ENCODE measurements around the gene FIBCD1. TPM values are rescaled to one million over a fixed set of nuclear protein-coding genes. Genes with fewer than 3 reads are reported as not detected.

FIBCD1 gene
- polyA plus RNA-seq, 1 donor (not counting 4 experiments of a cell fraction or from before 2014, with no cell fraction given) = 0.79 TPM

DNA sequence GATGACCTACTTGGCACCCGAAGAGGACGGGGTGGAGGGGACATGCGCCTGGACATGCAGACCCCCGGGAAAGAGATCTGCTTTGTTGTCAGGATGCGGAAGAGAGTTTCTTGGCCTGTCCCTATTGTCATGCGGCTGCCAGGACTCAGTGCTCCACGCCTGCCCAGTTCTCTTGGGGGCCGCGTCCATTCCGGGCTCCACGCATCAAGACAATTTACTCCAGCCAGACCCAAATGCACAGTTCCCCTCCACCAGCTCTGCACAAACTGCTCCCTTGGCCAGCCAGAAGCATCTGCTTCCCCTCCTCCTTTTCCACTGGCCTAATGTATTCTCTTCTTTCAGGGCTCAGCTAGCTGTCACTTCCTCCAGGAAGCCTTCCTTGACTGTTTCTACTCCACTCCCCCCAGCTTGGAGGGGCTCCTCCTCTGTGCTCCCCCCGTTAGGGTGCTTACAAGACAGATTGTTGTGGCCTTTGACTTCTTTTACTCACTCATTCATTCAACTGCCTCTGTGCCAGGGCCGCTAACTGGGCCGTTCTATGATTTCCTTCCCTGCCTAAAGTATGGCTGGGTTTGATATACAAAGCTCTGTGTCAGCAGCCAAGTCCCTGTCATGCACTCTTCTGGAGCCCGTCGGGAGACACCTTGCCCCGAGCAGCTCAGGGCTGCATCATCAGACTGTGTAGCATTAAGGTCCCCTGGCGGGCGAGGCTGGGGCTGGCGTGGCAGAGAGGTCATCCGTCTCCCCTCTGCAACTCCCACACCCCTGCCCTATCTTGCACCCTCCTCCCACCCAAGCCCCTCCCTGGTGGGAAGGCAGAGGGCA lies 6.6 kb downstream of the FIBCD1 start:
- Histone ChIP-seq H3K9ac (ENCODE audit: control insufficient read depth, extremely low read depth, insufficient read depth, low read length) (peak overlapping the region; percentile 9), H3K27me3 (ENCODE audit: control insufficient read depth, extremely low read depth, insufficient read depth, low read length) (peaks cover 33% of the 10 kb centered on the region), H3K4me1 (ENCODE audit: control insufficient read depth, extremely low read depth, insufficient read depth, low read length) (peaks cover 55% of the 10 kb centered on the region), H3K79me2 (ENCODE audit: control insufficient read depth, insufficient read depth, low read length) (no peaks in the 10 kb centered on the region), H3K9me3 (ENCODE audit: control insufficient read depth, low read depth, low read length) (no peaks in the 10 kb centered on the region), H4K20me1 (ENCODE audit: control insufficient read depth, extremely low read depth, insufficient read depth, low read length) (no peaks in the 10 kb centered on the region), H3K36me3 (ENCODE audit: control insufficient read depth in 2 of 2, extremely low read depth in 1 of 2, insufficient read depth in 2 of 2, low read length in 2 of 2) (no peaks in the 10 kb centered on the region), H3K4me3 (ENCODE audit: control insufficient read depth in 2 of 3, extremely low read depth in 1 of 3, insufficient read depth in 2 of 3, low read depth in 1 of 3, low read length in 3 of 3) (peak overlapping the region in 2 of 3 experiments; percentile 27 to 40), H3K27ac (ENCODE audit: control insufficient read depth, insufficient read depth, low read length) (no peak overlapping the region), H3K4me2 (ENCODE audit: control insufficient read depth, extremely low read depth, insufficient read depth, low read depth, low read length) (peak overlapping the region; percentile 71), H3K9me1 (ENCODE audit: control insufficient read depth, extremely low read depth, insufficient read depth, low read length) (no peaks in the 10 kb centered on the region), H2AFZ (ENCODE audit: control insufficient read depth, low read length) (no peak overlapping the region)
- FAIRE-seq (no peak), DNase-seq (ENCODE audit: low read depth, low spot score) (no peak)
- peak in 1 of 3 experiments; percentile 17 for TF ChIP-seq CTCF (optimal IDR thresholded peaks at IDR 0.05 in 1 of 3, IDR thresholded peaks at IDR 0.05 in 1 of 3, conservative IDR thresholded peaks at IDR 0.05 in 1 of 3; ENCODE audit: extremely low read depth in 1 of 3, insufficient read depth in 2 of 3, low read length in 3 of 3)
- no peak for TF ChIP-seq EZH2 (IDR thresholded peaks at IDR 0.05; ENCODE audit: low read length)
- dilution Hi-C loops (cut with MboI; ENCODE audit: extremely low pct_ligation_motif_present, low sequenced_read_pairs) = no loop called here

DNA sequence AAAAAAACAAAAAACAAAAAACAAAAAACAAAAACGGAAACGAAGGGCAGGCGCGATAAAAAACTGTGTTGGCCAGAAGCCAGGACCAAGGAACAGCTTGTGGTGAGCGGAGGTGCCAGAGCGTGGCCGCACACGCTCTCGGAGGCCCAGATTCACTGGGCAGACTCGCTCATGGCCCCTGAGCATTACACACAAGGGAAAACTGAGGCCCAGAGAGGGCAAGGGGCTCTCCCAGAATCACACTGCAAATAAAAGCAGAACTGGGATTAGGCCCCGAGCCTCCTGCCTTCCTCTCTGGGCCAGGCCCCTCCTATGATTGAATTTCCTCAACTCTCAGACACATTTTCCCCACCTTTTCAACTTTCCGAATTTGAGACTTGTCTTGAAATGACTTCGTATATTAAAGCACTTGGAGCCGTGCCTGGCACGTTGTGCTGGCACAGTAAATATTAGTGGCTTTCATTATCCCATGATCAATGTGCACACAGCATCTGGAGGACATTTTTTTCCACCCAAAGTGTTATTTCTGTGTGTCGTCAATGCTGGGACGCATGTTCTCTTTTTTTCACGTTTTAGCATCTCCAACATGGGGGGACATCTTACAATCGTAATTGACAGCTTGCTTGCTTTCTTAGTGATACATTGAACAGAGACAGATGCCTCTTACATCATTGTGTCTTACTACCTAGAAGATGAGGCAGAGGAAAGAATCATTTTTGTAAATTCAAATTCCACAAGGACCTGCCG lies 7.4 kb downstream of the FIBCD1 start:
- Histone ChIP-seq H3K9me1 (ENCODE audit: control insufficient read depth, extremely low read depth, insufficient read depth, low read length) (no peaks in the 10 kb centered on the region), H3K4me2 (ENCODE audit: control insufficient read depth, extremely low read depth, insufficient read depth, low read depth, low read length) (peak overlapping the region; percentile 27), H3K79me2 (ENCODE audit: control insufficient read depth, insufficient read depth, low read length) (no peaks in the 10 kb centered on the region), H4K20me1 (ENCODE audit: control insufficient read depth, extremely low read depth, insufficient read depth, low read length) (no peaks in the 10 kb centered on the region), H3K9ac (ENCODE audit: control insufficient read depth, extremely low read depth, insufficient read depth, low read length) (peak overlapping the region; percentile 37), H3K9me3 (ENCODE audit: control insufficient read depth, low read depth, low read length) (no peaks in the 10 kb centered on the region), H2AFZ (ENCODE audit: control insufficient read depth, low read length) (no peak overlapping the region), H3K27ac (ENCODE audit: control insufficient read depth, insufficient read depth, low read length) (no peak overlapping the region), H3K36me3 (ENCODE audit: control insufficient read depth in 2 of 2, extremely low read depth in 1 of 2, insufficient read depth in 2 of 2, low read length in 2 of 2) (no peaks in the 10 kb centered on the region), H3K27me3 (ENCODE audit: control insufficient read depth, extremely low read depth, insufficient read depth, low read length) (peaks cover 32% of the 10 kb centered on the region), H3K4me1 (ENCODE audit: control insufficient read depth, extremely low read depth, insufficient read depth, low read length) (peaks cover 50% of the 10 kb centered on the region), H3K4me3 (ENCODE audit: control insufficient read depth in 2 of 3, extremely low read depth in 1 of 3, insufficient read depth in 2 of 3, low read depth in 1 of 3, low read length in 3 of 3) (no peak overlapping the region)
- DNase-seq (ENCODE audit: low read depth, low spot score) (no peak), FAIRE-seq (no peak)
- dilution Hi-C loops (cut with MboI; ENCODE audit: extremely low pct_ligation_motif_present, low sequenced_read_pairs) = no loop called here
- TF ChIP-seq EZH2 (IDR thresholded peaks at IDR 0.05; ENCODE audit: low read length) (no peak), CTCF (optimal IDR thresholded peaks at IDR 0.05 in 1 of 3, IDR thresholded peaks at IDR 0.05 in 1 of 3, conservative IDR thresholded peaks at IDR 0.05 in 1 of 3; ENCODE audit: extremely low read depth in 1 of 3, insufficient read depth in 2 of 3, low read length in 3 of 3) (no peak)

Measured in keratinocyte (primary cell).